Keratinocyte (primary cell): Measurements from ENCODE around the gene RELT. TPM values are rescaled to one million over a fixed set of nuclear protein-coding genes. Genes with fewer than 3 reads are reported as not detected.

ENCODE experiments used
- DNase-seq: peaks from one replicate; pipeline ENCODE4 v3.0.0-alpha.2; 2011; ENCODE audit warnings: low read depth, missing footprints, low spot score
- FAIRE-seq: peaks from 2 replicates; lab custom pipeline; 2011; peaks lifted over from hg19 to GRCh38; lab: Jason Lieb, UNC
- H2AFZ ChIP-seq: 2 replicates; pipeline ENCODE4 v1.6.0; 2012; ENCODE audit warnings: low read length, control low read depth, inconsistent platforms; ENCODE audit not compliant: control insufficient read depth
- H3K27ac ChIP-seq: 2 replicates; pipeline ENCODE4 v1.5.1; 2011; ENCODE audit warnings: low read length; ENCODE audit not compliant: control insufficient read depth, insufficient read depth
- H3K27me3 ChIP-seq: 3 replicates; pipeline ENCODE4 v1.6.0; 2011; ENCODE audit warnings: low read length; ENCODE audit not compliant: control insufficient read depth, insufficient read depth; ENCODE audit errors: extremely low read depth
- H3K36me3 ChIP-seq, 2 experiments: 2 replicates in 1 of 2; 3 replicates in 1 of 2; pipeline ENCODE4 v1.5.1; 2011; ENCODE audit warnings: low read length in 2 of 2, mild to moderate bottlenecking in 1 of 2; ENCODE audit not compliant: control insufficient read depth in 2 of 2, insufficient read depth in 2 of 2; ENCODE audit errors: extremely low read depth in 1 of 2
- H3K4me1 ChIP-seq: 3 replicates; pipeline ENCODE4 v1.5.1; 2011; ENCODE audit warnings: low read length; ENCODE audit not compliant: control insufficient read depth, insufficient read depth; ENCODE audit errors: extremely low read depth
- H3K4me2 ChIP-seq: 3 replicates; pipeline ENCODE4 v1.6.0; 2011; ENCODE audit warnings: low read depth, low read length; ENCODE audit not compliant: control insufficient read depth, insufficient read depth; ENCODE audit errors: extremely low read depth
- H3K4me3 ChIP-seq, 3 experiments: fragments of 200-600 bp in 1 of 3; sonication (generic) in 1 of 3; 2 replicates in 2 of 3; 3 replicates in 1 of 3; pipeline ENCODE4 v1.5.1; 2011 to 2016; ENCODE audit warnings: low read length in 3 of 3, mild to moderate bottlenecking in 3 of 3, control low read depth in 2 of 3, inconsistent platforms in 1 of 3, low read depth in 1 of 3, mixed read lengths in 1 of 3, mixed run types in 1 of 3, moderate library complexity in 1 of 3; ENCODE audit not compliant: control insufficient read depth in 2 of 3, insufficient read depth in 2 of 3; ENCODE audit errors: extremely low read depth in 1 of 3
- H3K79me2 ChIP-seq: 2 replicates; pipeline ENCODE4 v1.6.0; 2012; ENCODE audit warnings: low read length; ENCODE audit not compliant: control insufficient read depth, insufficient read depth
- H3K9ac ChIP-seq: 3 replicates; pipeline ENCODE4 v1.6.0; 2011; ENCODE audit warnings: low read length; ENCODE audit not compliant: control insufficient read depth, insufficient read depth; ENCODE audit errors: extremely low read depth
- H3K9me1 ChIP-seq: 3 replicates; pipeline ENCODE4 v1.6.0; 2011; ENCODE audit warnings: low read length; ENCODE audit not compliant: control insufficient read depth, insufficient read depth; ENCODE audit errors: extremely low read depth
- H3K9me3 ChIP-seq: 2 replicates; pipeline ENCODE4 v1.5.1; 2012; ENCODE audit warnings: low read depth, low read length; ENCODE audit not compliant: control insufficient read depth
- H4K20me1 ChIP-seq: 3 replicates; pipeline ENCODE4 v1.6.0; 2011; ENCODE audit warnings: low read length; ENCODE audit not compliant: control insufficient read depth, insufficient read depth; ENCODE audit errors: extremely low read depth
- CTCF ChIP-seq, 3 experiments: IDR thresholded peaks in 1 of 3; conservative IDR thresholded peaks in 1 of 3; optimal IDR thresholded peaks in 1 of 3; 2 replicates in 2 of 3; 3 replicates in 1 of 3; pipeline versions ENCODE3 to v1.5.1; 2011; ENCODE audit warnings: low read length in 3 of 3, mild to moderate bottlenecking in 3 of 3, moderate library complexity in 2 of 3, control low read depth in 1 of 3, inconsistent platforms in 1 of 3; ENCODE audit not compliant: insufficient read depth in 2 of 3; ENCODE audit errors: extremely low read depth in 1 of 3
- EZH2 ChIP-seq: IDR thresholded peaks from one replicate; pipeline ENCODE4 v1.6.1; 2012; ENCODE audit warnings: inconsistent platforms, mild to moderate bottlenecking, low read length, moderate library complexity
- dilution Hi-C: fragments of 300-500 bp; cut with MboI; formaldehyde crosslinking; loops from one replicate; pipeline ENCODE4 v1.7.0; 2020; ENCODE audit warnings: low sequenced_read_pairs; ENCODE audit not compliant: extremely low pct_ligation_motif_present
- polyA plus RNA-seq, 5 experiments: library from polyadenylated mRNA; depleted of rRNA in 3 of 5; stranded (reverse) in 3 of 5; stranded (forward) in 1 of 5; unstranded in 1 of 5; fragments of >200 nt; gene quantifications; 1 replicate in 1 of 5; 2 replicates in 3 of 5; 3 replicates in 1 of 5; pipeline versions ENCODE4 v1.2.1 to v1.2.3, GENCODE V29; 2011 to 2012; ENCODE audit warnings: missing spikeins in 2 of 5, low read depth in 1 of 5, low replicate concordance in 1 of 5

RELT gene
- polyA plus RNA-seq, 1 donor (not counting 4 experiments of a cell fraction or from before 2014, with no cell fraction given) = 4.2 TPM

GRCh38 chr11:73396985-73397384 lies 20.8 kb downstream of the RELT start:
- Histone ChIP-seq H4K20me1 (no peaks in the 10 kb centered on the region), H3K4me3 (no peak overlapping the region), H3K27ac (no peak overlapping the region), H3K4me1 (peaks cover 5% of the 10 kb centered on the region), H3K79me2 (no peaks in the 10 kb centered on the region), H3K9me3 (no peaks in the 10 kb centered on the region), H2AFZ (no peak overlapping the region), H3K9ac (no peak overlapping the region), H3K4me2 (no peak overlapping the region), H3K9me1 (no peaks in the 10 kb centered on the region), H3K36me3 (peaks cover 23 to 25% of the 10 kb centered on the region in 2 experiments), H3K27me3 (no peaks in the 10 kb centered on the region)
- TF ChIP-seq EZH2 = no peak
- no peak for TF ChIP-seq CTCF (optimal IDR thresholded peaks at IDR 0.05 in 1 of 3, IDR thresholded peaks at IDR 0.05 in 1 of 3, conservative IDR thresholded peaks at IDR 0.05 in 1 of 3; ENCODE audit: extremely low read depth in 1 of 3, insufficient read depth in 2 of 3, low read length in 3 of 3)
- dilution Hi-C loops = no loop called here
- no peak for FAIRE-seq
- DNase-seq = no peak

DNA sequence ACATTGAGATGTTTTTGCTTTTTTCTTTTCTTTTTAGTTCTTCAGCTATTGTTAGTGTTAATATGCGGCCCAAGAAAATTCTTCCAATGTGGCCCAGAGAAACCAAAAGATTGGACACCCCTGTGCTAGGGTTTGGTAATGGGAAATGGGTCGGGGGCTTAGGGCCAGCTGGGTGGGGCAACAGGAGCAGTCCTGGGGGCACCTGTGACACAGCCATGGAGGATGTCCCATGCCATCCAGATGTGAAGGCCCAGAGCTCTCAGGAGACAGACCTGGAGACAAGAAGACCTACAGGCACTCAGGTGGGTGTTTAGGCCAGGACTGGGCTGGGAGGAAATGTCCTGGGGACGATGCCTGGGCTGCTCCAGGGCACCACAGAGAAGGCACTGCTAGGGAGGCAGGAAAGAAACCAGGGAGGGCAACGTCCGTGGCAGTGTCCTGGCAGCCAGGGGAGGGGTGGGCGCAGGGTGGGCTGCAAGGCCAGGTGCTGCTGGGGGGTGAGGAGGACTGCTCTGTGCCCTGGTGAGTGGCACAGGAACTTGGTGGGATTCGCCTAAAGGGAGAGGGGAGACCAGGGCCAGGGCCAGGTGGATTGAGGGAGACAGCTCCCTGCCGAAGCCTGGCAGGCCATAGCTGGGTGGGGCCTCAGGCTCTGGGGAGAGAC lies 21.4 kb downstream of the RELT start:
- dilution Hi-C loops = no loop called here

More for the DNA sequence above, 21.4 kb downstream of the RELT start:
- Histone ChIP-seq H3K27me3 (no peaks in the 10 kb centered on the region), H3K9me3 (no peaks in the 10 kb centered on the region), H3K27ac (no peak overlapping the region), H3K36me3 (peaks cover 22 to 26% of the 10 kb centered on the region in 2 experiments), H4K20me1 (no peaks in the 10 kb centered on the region), H3K4me3 (no peak overlapping the region), H3K4me1 (peaks cover 5% of the 10 kb centered on the region), H3K9ac (no peak overlapping the region), H3K9me1 (no peaks in the 10 kb centered on the region), H3K79me2 (no peaks in the 10 kb centered on the region), H3K4me2 (no peak overlapping the region), H2AFZ (no peak overlapping the region)
- DNase-seq (no peak), FAIRE-seq (no peak)
- no peak for TF ChIP-seq EZH2
- TF ChIP-seq CTCF (optimal IDR thresholded peaks at IDR 0.05 in 1 of 3, IDR thresholded peaks at IDR 0.05 in 1 of 3, conservative IDR thresholded peaks at IDR 0.05 in 1 of 3; ENCODE audit: extremely low read depth in 1 of 3, insufficient read depth in 2 of 3, low read length in 3 of 3) = no peak
